ENCODE results near the gene EEA1. TPM values are rescaled to one million over a fixed set of nuclear protein-coding genes. Genes with fewer than 3 reads are reported as not detected.

EEA1 gene
- total RNA-seq, 4 donors from 2014 or later, result 11.6 to 25.4 (median 21.7) TPM

- no peak for DNase-seq
- intact Hi-C loops (cut with DNase I; ENCODE audit: low total_unique reads) (no loop called here), in situ Hi-C loops (cut with MboI; ENCODE audit: low pct_ligation_motif_present in 1 of 4, low pct_unique_long_range_greater_than_20kb in 1 of 4, low sequenced_read_pairs in 3 of 4) (no loop called here)
- H3K9me3 ChIP-seq, result no peaks in the 10 kb centered on the region
- peaks cover 0 to 6% (median 2%) of the 10 kb centered on the region in 4 donors for H3K4me1 ChIP-seq
- TF ChIP-seq CTCF (IDR thresholded peaks at IDR 0.05), result no peak
- TF ChIP-seq POLR2A (IDR thresholded peaks at IDR 0.05), result no peak
- TF ChIP-seq POLR2AphosphoS5 (IDR thresholded peaks at IDR 0.05), result no peak
- TF ChIP-seq EP300 (IDR thresholded peaks at IDR 0.05; ENCODE audit: low read depth), result no peak
- no peak overlapping the region for H3K27ac ChIP-seq
- no peak overlapping the region for H3K4me3 ChIP-seq
- 55 to 74% methylated on average over 3 to 4 of the region's 4 CpGs for WGBS, 2 donors (ENCODE audit: low coverage in 1 of 2)
- no peaks in the 10 kb centered on the region for H3K27me3 ChIP-seq
- H3K36me3 ChIP-seq, result no peaks in the 10 kb centered on the region
Measured at GRCh38 chr12:92769124-92769901, 159.8 kb downstream of the EEA1 start.

GRCh38 chr12:92765871-92766270, 163.2 kb downstream of the EEA1 start:
- no peak for TF ChIP-seq POLR2A (IDR thresholded peaks at IDR 0.05)
- TF ChIP-seq CTCF (IDR thresholded peaks at IDR 0.05), result no peak
- no peak for TF ChIP-seq POLR2AphosphoS5 (IDR thresholded peaks at IDR 0.05)
- TF ChIP-seq EP300 (IDR thresholded peaks at IDR 0.05; ENCODE audit: low read depth), result no peak
- no peaks in the 10 kb centered on the region for H3K36me3 ChIP-seq
- no peak for DNase-seq
- WGBS, 2 donors (ENCODE audit: low coverage in 1 of 2), result 83% methylated on average over 1 of the region's 1 CpG; no CpG with 5 or more reads in 1 of the 2 donors
- H3K9me3 ChIP-seq, result no peaks in the 10 kb centered on the region
- intact Hi-C loops (cut with DNase I; ENCODE audit: low total_unique reads) (no loop called here), in situ Hi-C loops (cut with MboI; ENCODE audit: low pct_ligation_motif_present in 1 of 4, low pct_unique_long_range_greater_than_20kb in 1 of 4, low sequenced_read_pairs in 3 of 4) (no loop called here)
- peaks cover 0 to 6% (median 2%) of the 10 kb centered on the region in 4 donors for H3K4me1 ChIP-seq
- no peak overlapping the region for H3K4me3 ChIP-seq
- no peak overlapping the region for H3K27ac ChIP-seq
- no peaks in the 10 kb centered on the region for H3K27me3 ChIP-seq

GRCh38 chr12:92764831-92765230, 164.3 kb downstream of the EEA1 start:
- Histone ChIP-seq H3K4me3 (no peak overlapping the region), H3K4me1 (peaks cover 0 to 6% (median 2%) of the 10 kb centered on the region in 4 donors), H3K27me3 (no peaks in the 10 kb centered on the region), H3K36me3 (no peaks in the 10 kb centered on the region), H3K27ac (no peak overlapping the region), H3K9me3 (no peaks in the 10 kb centered on the region)
- 83 to 92% methylated on average over 2 to 5 of the region's 5 CpGs for WGBS, 2 donors (ENCODE audit: low coverage in 1 of 2)
- no peak for DNase-seq
- TF ChIP-seq POLR2AphosphoS5 (IDR thresholded peaks at IDR 0.05) (no peak), CTCF (IDR thresholded peaks at IDR 0.05) (no peak), POLR2A (IDR thresholded peaks at IDR 0.05) (no peak), EP300 (IDR thresholded peaks at IDR 0.05; ENCODE audit: low read depth) (no peak)
- intact Hi-C loops (cut with DNase I; ENCODE audit: low total_unique reads) (no loop called here), in situ Hi-C loops (cut with MboI; ENCODE audit: low pct_ligation_motif_present in 1 of 4, low pct_unique_long_range_greater_than_20kb in 1 of 4, low sequenced_read_pairs in 3 of 4) (no loop called here)

- H3K4me1 ChIP-seq, result no peaks in the 10 kb centered on the region
- no peak for TF ChIP-seq EP300 (IDR thresholded peaks at IDR 0.05; ENCODE audit: low read depth)
- TF ChIP-seq CTCF (IDR thresholded peaks at IDR 0.05), result no peak
- no peak for TF ChIP-seq POLR2A (IDR thresholded peaks at IDR 0.05)
- TF ChIP-seq POLR2AphosphoS5 (IDR thresholded peaks at IDR 0.05), result no peak
- no peak for DNase-seq
- no peak overlapping the region for H3K4me3 ChIP-seq
- no peaks in the 10 kb centered on the region for H3K36me3 ChIP-seq
- H3K27ac ChIP-seq, result no peak overlapping the region
- in situ Hi-C loops (cut with MboI; ENCODE audit: low pct_ligation_motif_present in 1 of 4, low pct_unique_long_range_greater_than_20kb in 1 of 4, low sequenced_read_pairs in 3 of 4), result no loop called here
- 86 to 88% methylated on average over 5 of the region's 5 CpGs for WGBS, 2 donors (ENCODE audit: low coverage in 1 of 2)
- H3K27me3 ChIP-seq, result no peaks in the 10 kb centered on the region
- H3K9me3 ChIP-seq, result no peaks in the 10 kb centered on the region
- intact Hi-C loops (cut with DNase I; ENCODE audit: low total_unique reads), result no loop called here
Measured at GRCh38 chr12:92762773-92763172, 166.3 kb downstream of the EEA1 start.

All from transverse colon (tissue), 4 donors.